Measurements from ENCODE around the gene PANK4.

The PANK4 gene

GRCh38 chr1:2506901-2507565 lies 19.4 kb downstream of the PANK4 start:
- no peak overlapping the region for H3K4me3 ChIP-seq (ENCODE audit: low read depth, low read length)
- in situ Hi-C loops (cut with HindIII; ENCODE audit: low sequenced_read_pairs), result no loop called here
- DNase-seq (ENCODE audit: low read depth), result no peak
- no peak for TF ChIP-seq CTCF (IDR thresholded peaks at IDR 0.05; ENCODE audit: low read depth, low read length, missing control alignments)

GRCh38 chr1:2506007-2506860 lies 20.2 kb downstream of the PANK4 start:
- TF ChIP-seq CTCF (IDR thresholded peaks at IDR 0.05; ENCODE audit: low read depth, low read length, missing control alignments), result no peak
- DNase-seq (ENCODE audit: low read depth), result no peak
- H3K4me3 ChIP-seq (ENCODE audit: low read depth, low read length), result no peak overlapping the region
- in situ Hi-C loops (cut with HindIII; ENCODE audit: low sequenced_read_pairs), result no loop called here

- no peak for DNase-seq (ENCODE audit: low read depth)
- in situ Hi-C loops (cut with HindIII; ENCODE audit: low sequenced_read_pairs), result no loop called here
- no peak overlapping the region for H3K4me3 ChIP-seq (ENCODE audit: low read depth, low read length)
- TF ChIP-seq CTCF (IDR thresholded peaks at IDR 0.05; ENCODE audit: low read depth, low read length, missing control alignments), result no peak
Measured at GRCh38 chr1:2505461-2505994, 20.9 kb downstream of the PANK4 start.

- no peak for DNase-seq (ENCODE audit: low read depth)
- no peak overlapping the region for H3K4me3 ChIP-seq (ENCODE audit: low read depth, low read length)
- TF ChIP-seq CTCF (IDR thresholded peaks at IDR 0.05; ENCODE audit: low read depth, low read length, missing control alignments), result no peak
- in situ Hi-C loops (cut with HindIII; ENCODE audit: low sequenced_read_pairs), result no loop called here
Measured at GRCh38 chr1:2504949-2505272, 21.5 kb downstream of the PANK4 start.

GRCh38 chr1:2504225-2504948 lies 22.0 kb downstream of the PANK4 start:
- no peak for DNase-seq (ENCODE audit: low read depth)
- no peak overlapping the region for H3K4me3 ChIP-seq (ENCODE audit: low read depth, low read length)
- TF ChIP-seq CTCF (IDR thresholded peaks at IDR 0.05; ENCODE audit: low read depth, low read length, missing control alignments), result no peak
- in situ Hi-C loops (cut with HindIII; ENCODE audit: low sequenced_read_pairs), result no loop called here

- TF ChIP-seq CTCF (IDR thresholded peaks at IDR 0.05; ENCODE audit: low read depth, low read length, missing control alignments), result no peak
- DNase-seq (ENCODE audit: low read depth), result no peak
- in situ Hi-C loops (cut with HindIII; ENCODE audit: low sequenced_read_pairs), result no loop called here
- H3K4me3 ChIP-seq (ENCODE audit: low read depth, low read length), result no peak overlapping the region
Measured at GRCh38 chr1:2503554-2504224, 22.7 kb downstream of the PANK4 start.
